HCT116 (cell line): ENCODE results near the gene SMARCA2. TPM values are rescaled to one million over a fixed set of nuclear protein-coding genes. Genes with fewer than 3 reads are reported as not detected.

ENCODE experiments used
- ATAC-seq: fragments of 200-7000 bp; cut with Tn5 transposase; 2 replicates; pipeline ENCODE4 v1.9.1; 2020; ENCODE audit warnings: mild to moderate bottlenecking, moderate library complexity
- BruUV-seq: library from RNA; stranded (reverse); fragments of 400-500 nt; replicated peaks from 2 replicates; lab custom pipeline; 2021; lab: Mats Ljungman, UMichigan
- CTCF ChIA-PET: fragments of 300-600 bp; sonication (Branson Sonifier 250); formaldehyde crosslinking; loops from one replicate; lab custom pipeline; 2021; ENCODE audit warnings: antibody characterized with exemption; lab: Charles Lee
- POLR2A ChIA-PET: fragments of 300-600, 350-600 bp; sonication (Branson Sonifier 250); formaldehyde crosslinking; loops from one replicate; lab custom pipeline; 2021; ENCODE audit warnings: antibody characterized with exemption; lab: Charles Lee
- RAD21 ChIA-PET, 2 experiments: fragments of 300-600 bp; sonication (Branson Sonifier 250); formaldehyde crosslinking; loops; one replicate each; lab custom pipeline; 2023; ENCODE audit warnings: low total read pairs in 2 of 2; ENCODE audit not compliant: uncharacterized antibody in 2 of 2, unreplicated experiment in 2 of 2, low non-redundant PET in 1 of 2; lab: Charles Lee
- DNase-seq: peaks from one replicate; pipeline ENCODE4 v3.0.0-alpha.2; 2010; ENCODE audit warnings: low read depth, low spot score
- H2AFZ ChIP-seq: fragments of 200-600 bp; shearing (Covaris generic), sonication (generic); 2 replicates; pipeline ENCODE4 v1.6.1; 2017; ENCODE audit warnings: low read depth, mixed run types, mixed read lengths, antibody characterized with exemption, low read length; ENCODE audit not compliant: poor library complexity, severe bottlenecking
- H3K27ac ChIP-seq: 2 replicates; pipeline ENCODE4 v1.5.1; 2012; ENCODE audit warnings: low read depth, low read length
- H3K27me3 ChIP-seq: fragments of 200-600 bp; sonication (generic); 2 replicates; pipeline ENCODE4 v1.6.1; 2016; ENCODE audit warnings: mixed run types, low read length, mixed read lengths; ENCODE audit not compliant: insufficient read depth
- H3K36me3 ChIP-seq, 2 experiments: fragments of 200-500 bp in 1 of 2; fragments of 200-600 bp in 1 of 2; sonication (Bioruptor generic) in 1 of 2; sonication (generic) in 1 of 2; 2 replicates each; pipeline versions ENCODE4 v1.5.1 to v1.6.1; 2014 to 2016; ENCODE audit warnings: low read length in 2 of 2, inconsistent platforms in 1 of 2, mixed read lengths in 1 of 2, mixed run types in 1 of 2; ENCODE audit not compliant: insufficient read depth in 2 of 2, control insufficient read depth in 1 of 2
- H3K4me1 ChIP-seq, 2 experiments: fragments of 200-600 bp in 1 of 2; sonication (generic) in 1 of 2; 2 replicates each; pipeline versions ENCODE4 v1.5.1 to v1.6.1; 2012 to 2017; ENCODE audit warnings: low read length in 2 of 2, inconsistent platforms in 1 of 2, mild to moderate bottlenecking in 1 of 2, mixed read lengths in 1 of 2, mixed run types in 1 of 2, moderate library complexity in 1 of 2; ENCODE audit not compliant: insufficient read depth in 2 of 2, control insufficient read depth in 1 of 2
- H3K4me2 ChIP-seq: fragments of 200-600 bp; sonication (generic); 2 replicates; pipeline ENCODE4 v1.6.1; 2017; ENCODE audit warnings: mixed run types, low read length, mixed read lengths
- H3K4me3 ChIP-seq, 2 experiments: fragments of 200-600 bp in 1 of 2; sonication (generic) in 1 of 2; replicated peaks in 1 of 2; 2 replicates each; pipeline ENCODE4 v1.5.1; 2011 to 2016; ENCODE audit warnings: low read length in 2 of 2, control low read depth in 1 of 2, low read depth in 1 of 2, mild to moderate bottlenecking in 1 of 2, mixed read lengths in 1 of 2, mixed run types in 1 of 2
- H3K79me2 ChIP-seq: fragments of 200-600 bp; sonication (generic); 2 replicates; pipeline ENCODE4 v1.6.1; 2017; ENCODE audit warnings: mild to moderate bottlenecking, mixed run types, low read length, moderate library complexity, mixed read lengths; ENCODE audit not compliant: insufficient read depth
- H3K9ac ChIP-seq: fragments of 200-600 bp; sonication (generic); 2 replicates; pipeline ENCODE4 v1.6.1; 2016; ENCODE audit warnings: low read length, mixed read lengths
- H3K9me2 ChIP-seq: fragments of 200-600 bp; sonication (generic), shearing (Covaris generic); 2 replicates; pipeline ENCODE4 v1.6.1; 2017; ENCODE audit warnings: mixed run types, mild to moderate bottlenecking, moderate library complexity; ENCODE audit not compliant: insufficient read depth
- H3K9me3 ChIP-seq, 2 experiments: fragments of 200-500 bp in 1 of 2; fragments of 200-600 bp in 1 of 2; sonication (Bioruptor generic) in 1 of 2; sonication (generic) in 1 of 2; 2 replicates each; pipeline ENCODE4 v1.6.1; 2014 to 2017; ENCODE audit warnings: low read length in 2 of 2, mixed read lengths in 2 of 2, inconsistent platforms in 1 of 2, low read depth in 1 of 2, mild to moderate bottlenecking in 1 of 2, mixed run types in 1 of 2, moderate library complexity in 1 of 2; ENCODE audit not compliant: control insufficient read depth in 1 of 2, insufficient read depth in 1 of 2
- H4K20me1 ChIP-seq: fragments of 200-600 bp; sonication (generic), shearing (Covaris generic); 2 replicates; pipeline ENCODE4 v1.6.1; 2017; ENCODE audit warnings: mixed run types, mild to moderate bottlenecking, moderate library complexity; ENCODE audit not compliant: insufficient read depth
- ATF3 ChIP-seq: IDR thresholded peaks from 2 replicates; pipeline ENCODE4 v1.6.1; 2012
- CBX3 ChIP-seq: IDR thresholded peaks from 2 replicates; pipeline ENCODE4 v1.6.1; 2012; ENCODE audit warnings: low read depth
- FOSL1 ChIP-seq: IDR thresholded peaks from 2 replicates; pipeline ENCODE4 v1.6.1; 2012; ENCODE audit warnings: low read depth
- JUND ChIP-seq: IDR thresholded peaks from 2 replicates; pipeline ENCODE4 v1.6.1; 2012
- REST ChIP-seq: IDR thresholded peaks from 2 replicates; pipeline ENCODE4 v1.6.1; 2012; ENCODE audit warnings: low read depth
- SIN3A ChIP-seq: IDR thresholded peaks from 2 replicates; pipeline ENCODE4 v1.6.1; 2012; ENCODE audit warnings: low read depth
- SRF ChIP-seq: IDR thresholded peaks from 2 replicates; pipeline ENCODE4 v1.6.1; 2012; ENCODE audit warnings: low read depth
- YY1 ChIP-seq: IDR thresholded peaks from 2 replicates; pipeline ENCODE4 v1.6.1; 2011; ENCODE audit warnings: low read length, low read depth, moderate library complexity, mild to moderate bottlenecking; ENCODE audit not compliant: insufficient replicate concordance; ENCODE audit errors: extremely low read depth
- ZFX ChIP-seq: fragments of 450-650 bp; IDR thresholded peaks from 2 replicates; pipeline ENCODE4 v1.6.1; 2017
- intact Hi-C: fragments of 100-400 bp; cut with micrococcal nuclease; formaldehyde crosslinking; loops from 2 replicates; pipeline ENCODE4 v1.10.0; 2022
- total RNA-seq: library from RNA; stranded (reverse); gene quantifications from one replicate; pipeline ENCODE4 v1.2.1, GENCODE V29; 2021; ENCODE audit not compliant: unreplicated experiment

Gene SMARCA2
- total RNA-seq, 1 experiment from 2014 or later, result 14.7 TPM

- Histone ChIP-seq H4K20me1 (no peaks in the 10 kb centered on the region), H3K79me2 (no peaks in the 10 kb centered on the region), H3K36me3 (no peaks in the 10 kb centered on the region), H3K4me3 (no peak overlapping the region), H3K27ac (no peak overlapping the region), H3K9me3 (no peaks in the 10 kb centered on the region), H3K27me3 (no peaks in the 10 kb centered on the region), H3K9ac (no peak overlapping the region), H2AFZ (no peak overlapping the region), H3K4me1 (no peaks in the 10 kb centered on the region), H3K4me2 (no peak overlapping the region), H3K9me2 (no peaks in the 10 kb centered on the region)
- POLR2A ChIA-PET, result no interaction called here
- intact Hi-C loops, result loop anchor here (5.0 kb wide), 1 partner anchor 48 kb away; no protein-coding TSS in a partner anchor
- DNase-seq, result no peak
- BruUV-seq, result no TSS peak
- CTCF ChIA-PET, result interaction anchor here (1.0 kb wide), 1 partner anchor 48 kb away, joined by 5 read pairs; no protein-coding TSS in a partner anchor
- ATAC-seq, result no peak
- TF ChIP-seq JUND (no peak), YY1 (no peak), SIN3A (no peak), CBX3 (no peak), FOSL1 (no peak), ZFX (no peak), ATF3 (no peak), REST (no peak), SRF (no peak)
- RAD21 ChIA-PET, result no interaction called here
Measured at GRCh38 chr9:2180704-2181103, 165.6 kb downstream of the SMARCA2 start.
